COLO668 (cell line): Measurements from ENCODE around the gene MYO18B.
A peak's percentile ranks its signal among the peaks of the same experiment; 100 is the strongest.

Experiments used
- DNase-seq: peaks from one replicate; lab custom pipeline; 2025; ENCODE audit not compliant: unreplicated experiment; lab: John Stamatoyannopoulos, UW

The MYO18B gene

GRCh38 chr22:25749420-25750169 lies 7.6 kb downstream of the MYO18B start:
- no peak for DNase-seq

GRCh38 chr22:25750569-25751173 lies 8.7 kb downstream of the MYO18B start:
- no peak for DNase-seq

- DNase-seq: no peak
Observed at GRCh38 chr22:25751174-25751581, 9.2 kb downstream of the MYO18B start.

- no peak for DNase-seq
Observed at GRCh38 chr22:25752615-25753214, 10.7 kb downstream of the MYO18B start.

- DNase-seq: no peak
Observed at GRCh38 chr22:25753252-25753651, 11.3 kb downstream of the MYO18B start.

GRCh38 chr22:25754527-25755202 lies 12.7 kb downstream of the MYO18B start:
- no peak for DNase-seq

GRCh38 chr22:25757686-25758085 lies 15.7 kb downstream of the MYO18B start:
- no peak for DNase-seq

GRCh38 chr22:25758316-25758715 lies 16.3 kb downstream of the MYO18B start:
- DNase-seq: no peak

- no peak for DNase-seq
Observed at GRCh38 chr22:25759825-25760231, 17.8 kb downstream of the MYO18B start.

- no peak for DNase-seq
Observed at GRCh38 chr22:25760294-25760693, 18.3 kb downstream of the MYO18B start.

- no peak for DNase-seq
Observed at GRCh38 chr22:25760848-25761595, 19.0 kb downstream of the MYO18B start.

- DNase-seq: no peak
Observed at GRCh38 chr22:25762147-25762546, 20.2 kb downstream of the MYO18B start.

GRCh38 chr22:25763239-25763777 lies 21.3 kb downstream of the MYO18B start:
- no peak for DNase-seq

GRCh38 chr22:25764270-25765015 lies 22.5 kb downstream of the MYO18B start:
- DNase-seq: no peak

- DNase-seq: no peak
Observed at GRCh38 chr22:25765016-25765367, 23.0 kb downstream of the MYO18B start.

- DNase-seq: no peak
Observed at GRCh38 chr22:25765801-25766200, 23.8 kb downstream of the MYO18B start.

- DNase-seq: no peak
Observed at GRCh38 chr22:25766418-25766817, 24.4 kb downstream of the MYO18B start.

GRCh38 chr22:25770333-25770732 lies 28.3 kb downstream of the MYO18B start:
- DNase-seq: no peak

- no peak for DNase-seq
Observed at GRCh38 chr22:25772288-25772687, 30.3 kb downstream of the MYO18B start.

GRCh38 chr22:25774575-25775026 lies 32.6 kb downstream of the MYO18B start:
- peak; percentile 26 for DNase-seq
